ENCODE data around the gene CPEB4. TPM values are rescaled to one million over a fixed set of nuclear protein-coding genes. Genes with fewer than 3 reads are reported as not detected.
A peak's percentile ranks its signal among the peaks of the same experiment; 100 is the strongest.

CPEB4 gene
- total and polyA plus RNA-seq, 12 donors = 34.4 to 381 (median 149) TPM

DNA sequence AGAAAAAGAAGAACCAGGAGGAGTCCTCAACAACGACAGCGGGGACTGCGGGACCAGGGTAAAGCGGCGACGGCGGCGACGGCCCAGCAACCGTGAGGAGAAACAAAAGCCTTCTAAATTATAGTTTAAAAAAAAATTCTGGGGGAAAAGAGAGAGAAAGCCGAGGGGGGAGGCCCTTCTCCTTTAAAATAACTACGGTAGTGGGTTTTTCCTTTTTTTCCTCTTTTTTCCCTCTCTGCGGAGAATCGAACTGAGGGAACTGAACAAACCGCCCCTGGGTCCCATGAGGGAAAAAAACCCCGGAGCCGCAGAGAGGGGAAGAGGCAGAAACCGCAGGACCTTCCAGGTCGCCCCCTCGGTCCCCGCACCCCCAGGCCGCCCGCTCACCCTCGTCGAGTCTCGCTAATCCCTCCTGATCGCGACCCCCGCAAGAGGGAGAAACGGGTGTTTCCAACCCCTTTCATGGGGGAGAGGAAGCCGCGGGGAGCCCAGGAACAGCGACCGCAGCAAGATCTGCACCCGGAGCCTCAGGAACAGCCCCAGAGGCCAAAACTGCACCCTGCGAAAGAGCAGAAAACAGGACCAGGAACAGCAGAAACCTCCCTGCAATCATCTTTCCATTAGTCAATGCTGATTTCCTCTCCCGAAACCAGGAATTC is 453 bp downstream of the CPEB4 start:
- no peaks in the 10 kb centered on the region for H3K36me3 ChIP-seq (replicated peaks in 1 of 2)
- peak in 4 of 7 donors; percentile 50 to 60 (median 56) for DNase-seq
- peak overlapping the region; percentile 71 to 96 (median 87) for H3K4me3 ChIP-seq
- WGBS, 4 donors = 0 to 1% (median 0%) methylated on average over 23 to 37 of the region's 37 CpGs
- H3K27me3 ChIP-seq = no peaks in the 10 kb centered on the region
- H3K27ac ChIP-seq = peak overlapping the region; percentile 93 to 98 (median 97)
- intact Hi-C loops (cut with DNase I) = no loop called here
- peaks cover 0 to 24% of the 10 kb centered on the region in 2 donors for H3K4me1 ChIP-seq (replicated peaks in 1 of 2)
- H3K9me3 ChIP-seq (replicated peaks in 1 of 3) = no peaks in the 10 kb centered on the region
- no peak for TF ChIP-seq POLR2A (IDR thresholded peaks at IDR 0.05)
- TF ChIP-seq, protein P1, sequence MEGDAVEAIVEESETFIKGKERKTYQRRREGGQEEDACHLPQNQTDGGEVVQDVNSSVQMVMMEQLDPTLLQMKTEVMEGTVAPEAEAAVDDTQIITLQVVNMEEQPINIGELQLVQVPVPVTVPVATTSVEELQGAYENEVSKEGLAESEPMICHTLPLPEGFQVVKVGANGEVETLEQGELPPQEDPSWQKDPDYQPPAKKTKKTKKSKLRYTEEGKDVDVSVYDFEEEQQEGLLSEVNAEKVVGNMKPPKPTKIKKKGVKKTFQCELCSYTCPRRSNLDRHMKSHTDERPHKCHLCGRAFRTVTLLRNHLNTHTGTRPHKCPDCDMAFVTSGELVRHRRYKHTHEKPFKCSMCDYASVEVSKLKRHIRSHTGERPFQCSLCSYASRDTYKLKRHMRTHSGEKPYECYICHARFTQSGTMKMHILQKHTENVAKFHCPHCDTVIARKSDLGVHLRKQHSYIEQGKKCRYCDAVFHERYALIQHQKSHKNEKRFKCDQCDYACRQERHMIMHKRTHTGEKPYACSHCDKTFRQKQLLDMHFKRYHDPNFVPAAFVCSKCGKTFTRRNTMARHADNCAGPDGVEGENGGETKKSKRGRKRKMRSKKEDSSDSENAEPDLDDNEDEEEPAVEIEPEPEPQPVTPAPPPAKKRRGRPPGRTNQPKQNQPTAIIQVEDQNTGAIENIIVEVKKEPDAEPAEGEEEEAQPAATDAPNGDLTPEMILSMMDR (IDR thresholded peaks at IDR 0.05) = no peak

DNA sequence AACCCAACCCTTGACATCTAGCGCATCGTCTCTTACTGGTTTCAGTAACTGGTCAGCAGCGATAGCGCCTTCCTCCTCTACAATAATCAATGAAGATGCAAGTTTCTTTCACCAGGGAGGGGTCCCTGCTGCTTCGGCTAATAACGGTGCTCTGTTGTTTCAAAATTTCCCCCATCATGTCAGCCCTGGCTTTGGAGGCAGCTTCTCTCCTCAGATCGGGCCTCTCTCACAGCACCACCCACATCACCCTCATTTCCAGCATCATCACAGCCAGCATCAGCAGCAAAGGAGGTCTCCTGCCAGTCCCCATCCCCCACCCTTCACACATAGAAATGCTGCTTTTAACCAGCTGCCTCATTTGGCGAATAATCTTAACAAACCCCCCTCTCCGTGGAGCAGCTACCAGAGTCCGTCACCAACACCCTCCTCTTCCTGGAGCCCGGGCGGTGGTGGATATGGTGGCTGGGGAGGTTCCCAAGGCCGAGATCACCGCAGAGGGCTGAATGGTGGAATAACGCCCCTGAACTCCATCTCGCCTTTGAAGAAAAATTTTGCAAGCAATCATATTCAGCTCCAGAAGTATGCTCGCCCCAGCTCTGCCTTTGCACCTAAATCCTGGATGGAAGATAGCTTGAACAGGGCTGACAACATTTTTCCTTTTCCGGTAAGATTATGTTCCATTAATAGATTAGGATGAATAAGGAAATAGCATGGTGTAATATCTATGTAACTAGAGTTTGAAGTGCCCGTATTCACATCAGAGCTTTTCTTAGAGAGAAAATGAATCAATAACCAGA is 2.2 kb downstream of the CPEB4 start:
- peaks cover 0 to 20% of the 10 kb centered on the region in 2 donors for H3K4me1 ChIP-seq (replicated peaks in 1 of 2)
- H3K27ac ChIP-seq = peak overlapping the region; percentile 93 to 98 (median 97)
- 19 to 30% (median 23%) methylated on average over 19 of the region's 19 CpGs for WGBS, 4 donors
- H3K36me3 ChIP-seq (replicated peaks in 1 of 2) = peaks cover 0 to 7% of the 10 kb centered on the region in 2 donors
- H3K27me3 ChIP-seq = no peaks in the 10 kb centered on the region
- intact Hi-C loops (cut with DNase I) = loop anchor here in 1 of 2 donors (5.0 to 10.0 kb wide), 2 partner anchors 123 to 266 kb away; no protein-coding TSS in a partner anchor
- TF ChIP-seq, protein P1 (IDR thresholded peaks at IDR 0.05) = no peak
- peak; percentile 29 to 69 for TF ChIP-seq POLR2A (IDR thresholded peaks at IDR 0.05)
- H3K9me3 ChIP-seq (replicated peaks in 1 of 3) = no peaks in the 10 kb centered on the region
- H3K4me3 ChIP-seq = peak overlapping the region in 3 of 4 donors; percentile 80 to 94 (median 94)
- DNase-seq = peak; percentile 70 to 85 (median 76)

DNA sequence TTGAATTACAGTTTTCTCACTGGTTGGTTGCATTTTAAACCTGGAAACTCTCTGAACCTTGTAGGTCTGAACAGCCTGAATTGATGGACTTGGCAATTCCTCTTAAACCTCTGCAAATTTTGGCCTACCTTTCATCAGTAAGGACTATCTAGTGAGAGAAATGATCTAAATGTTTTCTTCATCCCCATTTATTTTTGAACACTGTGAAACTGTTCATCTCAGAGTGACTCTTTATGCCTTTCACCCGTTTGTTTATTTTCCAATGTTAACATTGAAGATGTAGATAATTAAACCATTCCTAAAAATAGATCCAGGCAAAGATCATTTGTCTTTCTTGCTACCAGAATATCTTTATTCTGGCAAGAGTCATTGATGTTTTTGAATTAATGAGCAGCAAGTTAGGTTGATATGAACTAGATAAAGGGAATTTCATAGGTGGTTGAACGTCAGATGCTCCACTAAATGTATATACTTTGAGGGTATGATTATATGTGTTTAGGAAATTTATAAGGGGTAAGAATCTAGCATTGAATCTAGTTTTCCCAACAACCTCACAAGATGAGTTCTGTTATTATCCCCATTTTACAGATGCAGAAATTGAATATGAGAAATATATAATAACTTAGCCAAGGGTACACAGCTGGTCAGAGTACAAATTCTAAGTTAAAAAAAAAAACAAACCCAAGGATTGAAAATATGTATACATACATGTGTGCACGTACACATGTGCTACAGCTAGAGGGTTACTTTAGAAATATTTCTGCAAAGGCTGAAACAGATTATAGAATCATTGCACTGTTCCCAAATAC is 3.4 kb downstream of the CPEB4 start:
- intact Hi-C loops (cut with DNase I) = loop anchor here in 1 of 2 donors (5.0 to 10.0 kb wide), 2 partner anchors 124 to 267 kb away; no protein-coding TSS in a partner anchor
- peaks cover 2 to 29% of the 10 kb centered on the region in 2 donors for H3K4me1 ChIP-seq (replicated peaks in 1 of 2)
- H3K27ac ChIP-seq = peak overlapping the region; percentile 93 to 98 (median 97)
- WGBS, 4 donors = 19 to 27% (median 24%) methylated on average over 3 of the region's 3 CpGs
- no peaks in the 10 kb centered on the region for H3K27me3 ChIP-seq
- TF ChIP-seq, protein P1 (IDR thresholded peaks at IDR 0.05) = no peak
- no peak for TF ChIP-seq POLR2A (IDR thresholded peaks at IDR 0.05)
- peaks cover 0 to 7% of the 10 kb centered on the region in 2 donors for H3K36me3 ChIP-seq (replicated peaks in 1 of 2)
- peak overlapping the region in 3 of 4 donors; percentile 19 to 94 (median 80) for H3K4me3 ChIP-seq
- DNase-seq = no peak
- no peaks in the 10 kb centered on the region for H3K9me3 ChIP-seq (replicated peaks in 1 of 3)

Data from adrenal gland (tissue), 12 donors.